Activated CD4-positive, alpha-beta T cell treated with anti-CD3 and anti-CD28 coated beads for 24 hours (primary cell): Measurements from ENCODE around the gene HLA-A.

ENCODE experiments used
- DNase-seq, 2 donors: peaks; one replicate each; pipeline ENCODE4 v3.0.0-alpha.2; 2020; ENCODE audit warnings: low read depth in 2 of 2

HLA-A gene

DNA sequence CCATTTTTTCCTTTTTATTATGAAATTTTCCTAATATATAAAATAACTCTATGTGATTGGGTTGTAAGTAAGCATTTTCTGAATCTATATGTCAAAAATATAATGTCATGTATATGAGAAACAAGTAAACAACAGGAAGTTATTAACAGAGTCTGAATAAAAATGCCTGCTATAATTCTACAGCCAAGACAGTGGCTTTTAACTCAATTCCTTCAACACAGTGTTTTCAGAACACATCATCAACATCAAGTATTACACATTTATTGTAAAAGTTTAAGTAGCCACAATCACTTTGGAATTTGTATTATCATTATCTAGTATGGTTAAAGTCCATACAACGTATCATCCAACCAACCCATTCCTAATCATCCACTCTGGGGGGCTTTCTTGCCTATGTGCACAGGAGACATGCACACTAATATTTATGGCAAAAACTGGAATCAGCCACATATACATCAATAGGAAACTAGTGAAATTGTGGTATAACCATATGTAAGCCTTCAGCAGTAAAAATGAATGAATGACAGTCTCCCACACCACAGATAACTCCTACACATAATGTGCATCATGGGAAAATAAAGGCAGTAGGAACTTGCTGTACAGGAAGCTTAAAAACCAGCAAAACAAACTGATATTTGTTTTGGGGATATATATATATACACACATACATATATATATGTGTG is 6.9 kb upstream of the HLA-A start:
- no peak for DNase-seq

DNA sequence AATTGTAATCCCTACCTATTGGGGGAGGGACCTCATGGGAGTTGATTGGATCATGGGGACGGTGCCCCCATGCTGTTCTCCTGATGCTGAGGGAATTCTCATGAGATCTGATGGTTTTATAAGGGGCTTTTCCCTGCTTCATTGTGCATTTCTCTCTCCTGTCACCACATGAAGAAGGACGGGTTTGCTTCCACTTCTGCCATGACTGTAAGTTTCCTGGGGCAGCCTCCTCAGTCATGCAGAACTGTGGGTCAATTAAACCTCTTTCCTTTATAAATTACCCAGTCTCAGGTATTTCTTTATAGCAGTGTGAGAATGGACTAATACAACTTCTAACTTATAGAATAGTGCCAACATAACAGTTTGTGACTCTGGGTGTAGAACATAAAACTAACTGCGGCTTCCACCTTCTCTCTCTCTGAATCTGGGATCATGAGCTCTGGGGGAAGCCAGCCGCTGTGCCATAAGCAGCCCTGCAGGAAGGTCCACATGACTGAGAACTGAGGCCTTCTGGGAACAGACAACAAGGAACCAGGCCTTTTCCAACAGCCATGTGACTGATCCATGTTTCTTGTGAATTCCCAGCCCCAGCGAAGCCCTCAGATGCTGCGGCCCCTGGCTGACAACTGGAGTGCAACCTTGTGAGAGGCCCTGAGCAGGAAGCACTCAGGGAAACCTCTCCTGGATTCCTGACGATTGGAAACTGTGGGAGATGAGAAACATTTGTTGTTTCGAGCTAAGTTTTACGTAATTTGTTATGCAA is 3.4 kb upstream of the HLA-A start:
- no peak for DNase-seq

DNA sequence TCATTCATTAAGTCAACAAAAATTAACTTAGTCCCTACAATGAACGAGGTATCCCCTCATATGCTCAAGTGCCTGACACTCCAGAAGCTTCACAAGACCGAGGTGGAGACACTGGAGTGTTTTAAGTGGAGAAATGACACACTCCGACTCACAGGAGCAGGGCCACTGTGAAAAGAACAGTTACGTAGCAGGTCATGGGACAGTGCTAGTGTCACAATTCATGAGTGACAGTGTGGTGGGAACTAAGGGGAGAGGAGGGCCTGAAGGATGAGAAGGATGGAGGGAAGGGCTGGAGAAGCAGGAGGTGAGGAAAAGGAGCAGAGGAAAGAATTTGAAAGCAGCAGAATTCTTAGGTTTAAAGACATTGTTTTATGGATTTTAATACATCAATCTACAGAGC is 1.3 kb upstream of the HLA-A start:
- DNase-seq = no peak

DNA sequence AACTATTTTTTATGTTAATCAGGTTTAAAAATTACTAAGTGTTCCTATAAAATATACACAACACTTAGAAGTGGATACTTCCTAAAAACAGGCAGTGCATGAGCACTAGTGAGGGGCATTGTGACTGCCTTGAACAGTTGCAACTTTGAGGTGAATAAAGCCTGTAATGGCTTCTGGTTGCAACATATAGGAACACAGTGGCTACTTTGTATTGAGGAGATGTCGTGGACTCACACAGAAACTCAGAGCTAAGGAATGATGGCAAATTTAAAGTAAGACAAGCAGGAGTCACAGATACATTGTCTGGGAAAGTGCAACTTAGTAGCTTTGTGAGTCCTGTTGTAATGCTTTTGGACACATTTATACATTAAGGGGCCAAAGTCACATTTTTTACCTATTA is 861 bp upstream of the HLA-A start:
- DNase-seq = no peak

DNA sequence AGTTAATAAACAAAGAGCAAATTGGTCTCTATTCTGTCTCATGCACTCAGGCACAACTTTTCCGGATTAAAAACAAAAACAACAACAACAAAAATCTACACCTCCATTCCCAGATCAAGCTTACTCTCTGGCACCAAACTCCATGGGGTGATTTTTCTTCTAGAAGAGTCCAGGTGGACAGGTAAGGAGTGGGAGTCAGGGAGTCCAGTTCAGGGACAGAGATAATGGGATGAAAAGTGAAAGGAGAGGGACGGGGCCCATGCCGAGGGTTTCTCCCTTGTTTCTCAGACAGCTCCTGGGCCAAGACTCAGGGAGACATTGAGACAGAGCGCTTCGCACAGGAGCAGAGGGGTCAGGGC is 437 bp upstream of the HLA-A start:
- DNase-seq = no peak

DNA sequence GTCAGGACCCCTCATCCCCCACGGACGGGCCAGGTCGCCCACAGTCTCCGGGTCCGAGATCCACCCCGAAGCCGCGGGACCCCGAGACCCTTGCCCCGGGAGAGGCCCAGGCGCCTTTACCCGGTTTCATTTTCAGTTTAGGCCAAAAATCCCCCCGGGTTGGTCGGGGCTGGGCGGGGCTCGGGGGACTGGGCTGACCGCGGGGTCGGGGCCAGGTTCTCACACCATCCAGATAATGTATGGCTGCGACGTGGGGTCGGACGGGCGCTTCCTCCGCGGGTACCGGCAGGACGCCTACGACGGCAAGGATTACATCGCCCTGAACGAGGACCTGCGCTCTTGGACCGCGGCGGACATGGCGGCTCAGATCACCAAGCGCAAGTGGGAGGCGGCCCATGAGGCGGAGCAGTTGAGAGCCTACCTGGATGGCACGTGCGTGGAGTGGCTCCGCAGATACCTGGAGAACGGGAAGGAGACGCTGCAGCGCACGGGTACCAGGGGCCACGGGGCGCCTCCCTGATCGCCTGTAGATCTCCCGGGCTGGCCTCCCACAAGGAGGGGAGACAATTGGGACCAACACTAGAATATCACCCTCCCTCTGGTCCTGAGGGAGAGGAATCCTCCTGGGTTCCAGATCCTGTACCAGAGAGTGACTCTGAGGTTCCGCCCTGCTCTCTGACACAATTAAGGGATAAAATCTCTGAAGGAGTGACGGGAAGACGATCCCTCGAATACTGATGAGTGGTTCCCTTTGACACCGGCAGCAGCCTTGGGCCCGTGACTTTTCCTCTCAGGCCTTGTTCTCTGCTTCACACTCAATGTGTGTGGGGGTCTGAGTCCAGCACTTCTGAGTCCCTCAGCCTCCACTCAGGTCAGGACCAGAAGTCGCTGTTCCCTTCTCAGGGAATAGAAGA is 978 bp downstream of the HLA-A start:
- no peak for DNase-seq

DNA sequence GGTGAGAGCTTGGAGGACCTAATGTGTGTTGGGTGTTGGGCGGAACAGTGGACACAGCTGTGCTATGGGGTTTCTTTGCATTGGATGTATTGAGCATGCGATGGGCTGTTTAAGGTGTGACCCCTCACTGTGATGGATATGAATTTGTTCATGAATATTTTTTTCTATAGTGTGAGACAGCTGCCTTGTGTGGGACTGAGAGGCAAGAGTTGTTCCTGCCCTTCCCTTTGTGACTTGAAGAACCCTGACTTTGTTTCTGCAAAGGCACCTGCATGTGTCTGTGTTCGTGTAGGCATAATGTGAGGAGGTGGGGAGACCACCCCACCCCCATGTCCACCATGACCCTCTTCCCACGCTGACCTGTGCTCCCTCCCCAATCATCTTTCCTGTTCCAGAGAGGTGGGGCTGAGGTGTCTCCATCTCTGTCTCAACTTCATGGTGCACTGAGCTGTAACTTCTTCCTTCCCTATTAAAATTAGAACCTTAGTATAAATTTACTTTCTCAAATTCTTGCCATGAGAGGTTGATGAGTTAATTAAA is 3.0 kb downstream of the HLA-A start:
- DNase-seq = no peak

DNA sequence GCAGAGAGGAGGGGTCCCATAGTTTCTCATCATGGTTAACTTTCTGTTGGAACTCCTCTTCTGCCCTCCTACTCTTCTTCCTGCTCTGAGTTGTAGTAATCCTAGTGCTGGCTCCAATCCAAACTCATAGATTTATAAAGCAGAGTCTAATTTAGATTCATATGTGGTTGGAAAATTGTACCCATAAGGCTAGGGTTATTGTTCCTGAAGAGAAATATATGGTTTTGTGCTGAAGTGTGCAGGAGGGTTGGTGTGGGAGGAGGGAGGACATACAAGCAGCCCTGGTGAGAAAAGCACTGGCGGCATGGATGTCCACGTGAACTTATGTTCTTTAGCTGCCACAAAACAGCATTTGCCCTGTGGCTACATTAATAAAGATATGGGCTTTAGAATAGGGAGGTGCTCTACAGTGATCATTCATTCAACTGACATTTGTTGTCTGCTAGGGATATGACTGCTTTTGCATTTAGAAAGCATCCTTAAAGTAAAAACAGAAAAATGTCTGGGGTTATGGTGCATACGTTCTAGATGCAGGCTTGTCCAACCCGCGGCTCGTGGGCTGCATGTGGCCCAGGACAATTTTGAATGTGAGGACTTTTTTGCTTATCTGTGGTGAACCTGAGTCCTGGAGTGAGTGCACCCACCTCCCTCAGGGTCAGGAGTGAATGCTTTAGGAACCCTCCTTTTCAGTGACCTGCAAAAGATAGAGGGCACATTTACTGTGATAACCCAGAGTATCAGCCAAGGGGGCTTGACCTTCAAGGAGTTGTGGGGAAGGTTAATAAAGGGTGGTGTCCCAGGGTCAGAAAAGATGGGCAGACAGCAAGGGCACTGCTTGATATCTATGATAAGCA is 4.1 kb downstream of the HLA-A start:
- no peak for DNase-seq

DNA sequence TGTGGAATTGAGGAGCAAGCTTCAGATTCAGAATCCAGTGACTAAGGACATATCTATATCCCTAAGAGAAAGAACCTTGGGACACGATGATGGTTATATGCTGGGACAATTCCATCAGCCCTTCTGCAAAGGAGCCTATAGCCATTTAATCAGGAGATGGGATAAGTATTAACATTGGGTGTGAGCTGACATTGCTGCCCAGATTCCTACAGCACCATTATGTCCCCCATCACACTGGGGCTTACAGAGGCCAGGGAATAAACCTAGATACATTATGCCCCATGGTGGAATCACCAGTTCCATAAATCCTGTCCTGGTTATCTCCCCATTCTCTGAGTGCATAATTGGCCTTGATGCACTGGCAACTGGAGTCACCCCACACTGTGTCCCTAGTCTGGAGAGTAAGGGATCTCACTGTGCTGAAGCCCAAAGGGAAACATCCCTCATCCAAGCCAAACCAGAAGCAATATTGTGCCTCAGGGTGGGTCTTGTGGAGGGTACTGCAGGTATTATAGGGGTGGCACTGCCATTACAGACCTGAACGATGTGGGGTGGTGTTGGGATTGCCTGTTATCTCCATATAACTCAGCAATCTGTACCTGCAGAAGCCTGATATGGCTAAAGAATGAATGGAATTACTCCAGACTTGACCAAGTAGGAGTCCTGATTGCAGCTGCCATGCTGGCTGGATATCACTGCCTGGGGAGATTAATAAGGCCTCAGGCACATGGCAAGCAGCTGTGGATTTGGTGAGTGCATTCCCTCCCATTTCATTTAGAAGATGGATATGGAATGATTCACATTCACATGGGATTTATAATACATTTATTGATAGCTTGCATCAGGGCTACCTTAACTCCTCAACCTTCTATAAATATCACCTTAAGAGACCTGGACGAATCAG is 5.0 kb downstream of the HLA-A start:
- DNase-seq = no peak

DNA sequence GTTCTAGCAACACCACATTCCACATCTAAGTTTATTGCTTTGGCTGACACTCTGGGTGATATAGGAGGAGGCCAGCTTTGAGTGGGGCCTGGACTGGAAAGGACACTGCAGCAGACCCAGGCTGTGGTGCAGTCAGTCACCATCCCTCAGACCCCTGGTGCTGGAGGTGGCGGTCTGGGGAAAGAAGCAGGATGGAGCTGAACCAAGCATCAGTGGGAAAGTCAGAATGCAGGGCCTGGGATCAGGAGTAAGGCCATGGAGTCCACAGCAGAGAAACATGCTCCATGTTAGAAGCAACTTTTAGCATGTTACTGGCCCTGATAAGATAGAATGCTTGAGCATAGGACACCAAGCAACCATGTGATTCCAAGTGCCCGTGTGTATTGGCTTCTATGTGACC is 5.9 kb downstream of the HLA-A start:
- DNase-seq = no peak

DNA sequence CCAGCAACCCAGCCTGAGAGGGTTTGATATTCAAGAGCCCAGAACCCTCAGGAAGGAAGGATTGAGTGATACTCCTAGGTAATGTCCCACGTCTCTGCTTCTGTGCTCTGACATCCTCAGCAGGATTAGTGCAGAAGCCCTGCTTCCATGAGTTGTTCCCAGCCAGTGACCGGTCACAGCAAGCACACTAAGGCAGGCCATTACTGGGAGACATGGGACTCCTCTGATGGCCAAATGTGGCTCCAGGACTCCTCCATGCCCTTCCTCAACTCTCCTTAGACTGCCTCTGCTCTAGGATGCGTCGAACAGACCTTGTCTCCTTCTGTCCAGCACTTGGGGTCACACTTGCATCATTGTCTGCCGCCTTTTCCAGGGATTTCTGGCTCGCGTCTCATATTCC is 7.6 kb downstream of the HLA-A start:
- no peak for DNase-seq

DNA sequence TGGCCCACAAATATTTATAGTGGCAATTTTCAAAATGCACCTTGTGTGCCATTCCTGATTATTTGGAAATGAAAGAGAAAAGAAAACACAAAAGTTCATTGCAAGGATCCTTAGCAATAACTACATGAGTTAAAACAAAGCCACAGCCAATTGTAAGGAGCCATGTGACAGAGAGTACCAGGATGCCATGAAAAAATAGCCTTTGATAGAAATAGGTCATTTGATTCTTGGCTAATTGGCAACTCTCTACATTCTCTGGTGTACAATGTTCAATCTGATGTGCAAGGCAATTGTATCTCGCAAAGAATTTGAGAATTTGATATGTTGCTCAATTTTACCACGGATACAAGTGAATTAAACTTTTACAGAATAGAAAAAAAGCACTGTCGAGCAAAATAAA is 9.6 kb downstream of the HLA-A start:
- DNase-seq = no peak

DNA sequence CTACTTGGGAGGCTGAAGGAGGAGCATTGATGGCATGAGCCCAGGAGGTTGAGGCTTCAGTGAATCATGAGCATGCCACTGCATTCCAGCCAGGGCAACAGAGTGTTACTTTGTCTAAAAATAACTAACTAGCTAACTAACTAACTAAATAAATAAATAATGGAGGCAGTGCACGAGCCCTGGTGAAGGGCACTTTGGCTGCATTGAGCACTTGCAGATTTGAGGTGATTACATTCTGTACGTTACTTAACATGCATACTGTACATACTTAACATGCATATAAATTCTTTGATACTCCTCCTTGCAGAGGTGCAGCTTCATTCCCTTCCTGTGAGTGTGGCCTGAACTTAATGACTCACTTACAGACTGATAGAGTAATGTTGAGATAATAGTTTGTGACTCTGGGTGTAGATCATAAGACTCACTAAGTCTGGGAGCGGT is 10.7 kb downstream of the HLA-A start:
- DNase-seq = no peak

DNA sequence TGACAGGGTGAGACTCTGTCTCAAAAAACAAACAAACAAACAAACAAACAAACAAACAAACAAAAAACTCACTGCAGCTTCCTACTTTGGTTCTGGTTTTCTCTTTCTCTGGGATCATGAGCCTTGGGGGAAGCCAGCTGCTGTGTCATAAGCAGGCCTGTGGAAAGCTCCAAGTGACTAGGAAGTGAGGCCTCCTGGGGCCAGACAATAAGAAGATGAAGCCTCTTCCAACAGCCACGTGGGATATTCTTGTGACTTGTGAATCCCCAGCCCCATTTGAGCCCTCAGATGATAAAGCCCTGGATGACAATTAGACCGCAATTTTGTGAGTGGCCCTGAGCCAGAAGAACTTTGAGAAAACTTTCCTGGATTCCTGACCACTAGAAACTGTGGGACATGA is 11.4 kb downstream of the HLA-A start:
- DNase-seq = no peak

DNA sequence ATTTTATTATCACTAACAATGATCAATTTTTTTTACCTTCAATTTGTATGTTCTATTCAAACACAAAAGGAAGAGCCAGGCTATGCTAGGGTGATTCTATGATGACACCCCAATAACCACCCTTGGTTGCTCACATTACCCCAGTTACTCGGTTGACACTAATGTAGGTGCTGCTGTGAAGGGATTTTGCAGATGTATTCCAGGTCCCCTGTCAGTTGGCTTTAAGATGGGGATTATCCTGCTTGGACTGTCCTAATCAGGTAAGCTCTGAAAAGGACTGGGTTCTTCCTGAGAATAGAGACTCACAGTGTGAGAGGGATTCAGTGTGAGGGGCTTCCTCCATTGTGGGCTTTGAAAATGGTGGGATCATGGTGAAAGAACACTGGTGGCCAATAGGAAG is 11.9 kb downstream of the HLA-A start:
- no peak for DNase-seq

DNA sequence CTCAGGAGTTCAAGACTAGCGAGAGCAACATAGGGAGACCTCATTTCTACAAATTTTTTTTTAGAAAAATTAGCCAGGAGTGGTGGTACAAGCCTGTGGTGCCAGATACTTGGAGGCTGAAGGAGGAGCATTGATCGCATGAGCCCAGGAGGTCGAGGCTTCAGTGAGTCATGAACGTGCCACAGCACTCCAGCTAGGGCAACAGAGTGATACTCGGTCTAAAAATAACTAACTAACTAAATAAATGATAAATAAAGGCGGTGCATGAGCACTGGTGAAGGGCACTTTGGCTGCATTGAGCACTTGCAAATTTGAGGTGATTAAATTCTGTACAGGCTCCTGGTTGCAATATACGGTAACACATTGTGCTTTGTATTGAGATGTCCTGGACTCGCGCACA is 13.5 kb downstream of the HLA-A start:
- no peak for DNase-seq

DNA sequence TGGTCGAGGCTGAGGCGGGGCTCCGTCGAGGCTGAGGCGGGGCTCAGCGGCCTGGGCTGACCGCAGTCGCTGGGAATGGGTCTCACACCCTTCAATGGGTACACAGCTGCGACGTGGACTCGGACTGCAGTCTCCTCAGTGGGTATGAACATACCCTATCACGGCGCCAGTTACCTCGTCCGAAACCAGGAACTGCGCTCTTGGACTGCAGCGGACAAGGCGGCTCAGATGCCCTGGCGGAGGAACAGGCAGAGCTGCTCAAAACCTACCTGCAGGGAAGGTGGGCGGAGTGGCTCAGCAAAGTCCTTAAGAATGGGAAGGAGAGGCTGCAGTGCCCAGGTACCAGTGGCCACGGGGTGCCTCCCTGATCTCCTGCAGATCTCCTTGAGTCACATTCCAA is 14.2 kb downstream of the HLA-A start:
- DNase-seq = no peak

DNA sequence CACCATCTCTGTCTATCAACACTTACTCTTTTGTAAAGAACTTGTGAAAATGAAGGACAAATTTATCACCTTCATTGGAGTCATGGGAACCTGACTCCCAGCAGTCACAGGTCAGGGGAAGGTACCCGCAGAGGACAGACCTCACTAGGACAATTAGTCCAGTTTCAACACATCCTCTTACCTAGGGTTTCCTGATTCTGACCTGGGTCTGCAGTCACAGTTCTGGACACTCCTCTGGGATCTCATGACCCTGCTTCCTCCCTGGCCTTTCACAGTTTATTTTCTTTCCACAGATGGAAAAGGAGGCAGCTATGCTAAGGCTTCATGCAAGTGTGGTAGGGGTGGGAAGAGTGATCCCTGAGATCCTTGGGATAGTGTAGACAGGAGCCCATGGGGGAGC is 15.7 kb downstream of the HLA-A start:
- no peak for DNase-seq

DNA sequence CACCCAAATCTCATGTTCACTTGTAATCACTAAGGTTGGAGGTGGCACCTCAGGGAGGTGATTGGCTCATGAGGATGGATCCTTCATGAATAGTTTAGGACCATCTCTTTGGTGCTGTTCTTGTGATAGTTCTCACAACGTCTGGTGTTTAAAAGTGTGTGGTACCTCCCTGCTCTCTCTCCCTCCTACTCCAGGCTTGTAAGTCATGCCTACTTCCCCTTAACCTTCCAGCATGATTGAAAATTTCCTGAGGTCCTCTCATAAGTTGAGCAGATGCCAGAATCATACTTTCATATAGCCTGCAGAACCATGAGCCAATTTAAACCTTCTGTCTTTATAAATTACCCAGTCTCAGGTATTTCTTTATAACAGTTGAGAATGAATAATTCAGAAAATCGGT is 16.6 kb downstream of the HLA-A start:
- no peak for DNase-seq

DNA sequence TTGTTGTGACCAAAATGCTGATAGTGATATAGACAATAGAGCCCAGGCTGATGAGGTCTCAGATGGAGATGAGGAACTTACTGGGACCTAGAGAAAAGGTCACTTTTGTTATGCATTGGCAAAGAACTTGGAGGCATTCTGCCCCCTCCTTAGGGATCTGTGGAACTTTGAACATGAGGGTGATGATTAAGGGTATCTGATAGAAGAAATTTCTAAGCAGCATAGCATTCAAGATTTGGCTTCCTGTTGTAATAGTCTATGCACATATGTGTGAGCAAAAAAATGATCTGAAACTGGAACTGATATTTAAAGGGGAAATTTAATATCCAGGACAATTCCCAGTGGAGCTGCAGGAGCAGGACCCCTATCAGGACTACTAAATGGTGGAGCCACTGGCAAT is 17.1 kb downstream of the HLA-A start:
- DNase-seq = no peak
